ENCODE data around the gene TMEM247. TPM values are rescaled to one million over a fixed set of nuclear protein-coding genes. Genes with fewer than 3 reads are reported as not detected.

Gene TMEM247
- total RNA-seq, 6 experiments from 2014 or later: not detected

GRCh38 chr2:46499392-46499785 is 20.0 kb downstream of the TMEM247 start:
- peak overlapping the region; percentile 94 for H3K27ac Mint-ChIP-seq
- H3K4me1 Mint-ChIP-seq (ENCODE audit: low read depth): peaks cover 39% of the 10 kb centered on the region
- H3K36me3 Mint-ChIP-seq (ENCODE audit: low read depth): peaks cover 4% of the 10 kb centered on the region; the same call in 1 of the 2 replicates
- no peak for DNase-seq
- peaks cover 10% of the 10 kb centered on the region for H3K27me3 Mint-ChIP-seq (ENCODE audit: insufficient read depth)
- H3K9me3 Mint-ChIP-seq: no peaks in the 10 kb centered on the region
- no peak for TF ChIP-seq CTCF (IDR thresholded peaks at IDR 0.05)
- H3K4me3 Mint-ChIP-seq: peak overlapping the region; percentile 92

- TF ChIP-seq CTCF (IDR thresholded peaks at IDR 0.05): no peak
- no peak overlapping the region for H3K27ac Mint-ChIP-seq
- H3K4me1 Mint-ChIP-seq (ENCODE audit: low read depth): peaks cover 27% of the 10 kb centered on the region
- H3K9me3 Mint-ChIP-seq: no peaks in the 10 kb centered on the region
- H3K27me3 Mint-ChIP-seq (ENCODE audit: insufficient read depth): peaks cover 12% of the 10 kb centered on the region
- no peak for DNase-seq
- H3K36me3 Mint-ChIP-seq (ENCODE audit: low read depth): no peaks in the 10 kb centered on the region
- no peak overlapping the region for H3K4me3 Mint-ChIP-seq
These were observed 21.4 kb downstream of the TMEM247 start for GRCh38 chr2:46500801-46501200.

- TF ChIP-seq CTCF (IDR thresholded peaks at IDR 0.05): no peak
- Mint-ChIP-seq H3K27me3 (ENCODE audit: insufficient read depth) (peaks cover 14% of the 10 kb centered on the region), H3K27ac (no peak overlapping the region), H3K4me3 (no peak overlapping the region), H3K4me1 (ENCODE audit: low read depth) (peaks cover 20% of the 10 kb centered on the region), H3K9me3 (no peaks in the 10 kb centered on the region), H3K36me3 (ENCODE audit: low read depth) (no peaks in the 10 kb centered on the region)
- DNase-seq: no peak
These were observed 23.0 kb downstream of the TMEM247 start for GRCh38 chr2:46502291-46502885.

GRCh38 chr2:46503686-46504085 is 24.3 kb downstream of the TMEM247 start:
- Mint-ChIP-seq H3K4me1 (ENCODE audit: low read depth) (peaks cover 20% of the 10 kb centered on the region), H3K27ac (no peak overlapping the region), H3K9me3 (no peaks in the 10 kb centered on the region), H3K27me3 (ENCODE audit: insufficient read depth) (peaks cover 12% of the 10 kb centered on the region), H3K36me3 (ENCODE audit: low read depth) (no peaks in the 10 kb centered on the region), H3K4me3 (no peak overlapping the region)
- TF ChIP-seq CTCF (IDR thresholded peaks at IDR 0.05): no peak
- DNase-seq: no peak

GRCh38 chr2:46504221-46504620 is 24.9 kb downstream of the TMEM247 start:
- DNase-seq: no peak
- Mint-ChIP-seq H3K4me3 (no peak overlapping the region), H3K27me3 (ENCODE audit: insufficient read depth) (peaks cover 12% of the 10 kb centered on the region), H3K4me1 (ENCODE audit: low read depth) (peaks cover 19% of the 10 kb centered on the region), H3K27ac (no peak overlapping the region), H3K36me3 (ENCODE audit: low read depth) (no peaks in the 10 kb centered on the region), H3K9me3 (no peaks in the 10 kb centered on the region)
- no peak for TF ChIP-seq CTCF (IDR thresholded peaks at IDR 0.05)
